ENCODE measurements around the gene C3orf20.

- TF ChIP-seq CTCF (IDR thresholded peaks at IDR 0.05) (no peak), EP300 (IDR thresholded peaks at IDR 0.05) (no peak), POLR2A (IDR thresholded peaks at IDR 0.05) (no peak)
Measured at GRCh38 chr3:14769544-14770325, 94.8 kb downstream of the C3orf20 start.

Measured in sigmoid colon (tissue), 4 donors.